Right ventricle myocardium inferior (tissue), 1 donor: ENCODE data around the gene EEFSEC. TPM values are rescaled to one million over a fixed set of nuclear protein-coding genes. Genes with fewer than 3 reads are reported as not detected.

ENCODE experiments used
- ATAC-seq: fragments of 200-7000 bp; cut with Tn5 transposase; one replicate; pipeline ENCODE4 v1.9.1; 2020; ENCODE audit warnings: mild to moderate bottlenecking, moderate library complexity
- DNase-seq: peaks from one replicate; pipeline ENCODE4 v3.0.0; 2021; ENCODE audit errors: missing footprints
- intact Hi-C: fragments of 100-400 bp; cut with DNase I; formaldehyde crosslinking; loops from one replicate; pipeline ENCODE4 v1.11.0; 2022
- long read RNA-seq: library from polyadenylated mRNA; unstranded; transcript quantifications from one replicate; pipeline ENCODE4 v2.0.0, GENCODE V29; 2021
- total RNA-seq: library from RNA; stranded (reverse); fragmentation: NEBNext Ultra II Directional; extraction: Animal tissue kit (Norgen Biotek cat#: 25700); gene quantifications from one replicate; pipeline ENCODE4 v1.2.1, GENCODE V29; 2021
- donor health status: DM: no; HTN: yes; CAD: no; lungs with severe emphysema.

The EEFSEC gene, protein sequence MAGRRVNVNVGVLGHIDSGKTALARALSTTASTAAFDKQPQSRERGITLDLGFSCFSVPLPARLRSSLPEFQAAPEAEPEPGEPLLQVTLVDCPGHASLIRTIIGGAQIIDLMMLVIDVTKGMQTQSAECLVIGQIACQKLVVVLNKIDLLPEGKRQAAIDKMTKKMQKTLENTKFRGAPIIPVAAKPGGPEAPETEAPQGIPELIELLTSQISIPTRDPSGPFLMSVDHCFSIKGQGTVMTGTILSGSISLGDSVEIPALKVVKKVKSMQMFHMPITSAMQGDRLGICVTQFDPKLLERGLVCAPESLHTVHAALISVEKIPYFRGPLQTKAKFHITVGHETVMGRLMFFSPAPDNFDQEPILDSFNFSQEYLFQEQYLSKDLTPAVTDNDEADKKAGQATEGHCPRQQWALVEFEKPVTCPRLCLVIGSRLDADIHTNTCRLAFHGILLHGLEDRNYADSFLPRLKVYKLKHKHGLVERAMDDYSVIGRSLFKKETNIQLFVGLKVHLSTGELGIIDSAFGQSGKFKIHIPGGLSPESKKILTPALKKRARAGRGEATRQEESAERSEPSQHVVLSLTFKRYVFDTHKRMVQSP
- total RNA-seq, result 19.4 TPM
- long read RNA-seq, transcript EEFSEC-201 (7 exons, 2,232 nt), result major isoform, 38 of 44 reads
- long read RNA-seq, partial matches to known transcripts, result 1 of 44 reads
- long read RNA-seq, other reads (novel, unspliced or antisense), result 5 of 44 reads

DNA sequence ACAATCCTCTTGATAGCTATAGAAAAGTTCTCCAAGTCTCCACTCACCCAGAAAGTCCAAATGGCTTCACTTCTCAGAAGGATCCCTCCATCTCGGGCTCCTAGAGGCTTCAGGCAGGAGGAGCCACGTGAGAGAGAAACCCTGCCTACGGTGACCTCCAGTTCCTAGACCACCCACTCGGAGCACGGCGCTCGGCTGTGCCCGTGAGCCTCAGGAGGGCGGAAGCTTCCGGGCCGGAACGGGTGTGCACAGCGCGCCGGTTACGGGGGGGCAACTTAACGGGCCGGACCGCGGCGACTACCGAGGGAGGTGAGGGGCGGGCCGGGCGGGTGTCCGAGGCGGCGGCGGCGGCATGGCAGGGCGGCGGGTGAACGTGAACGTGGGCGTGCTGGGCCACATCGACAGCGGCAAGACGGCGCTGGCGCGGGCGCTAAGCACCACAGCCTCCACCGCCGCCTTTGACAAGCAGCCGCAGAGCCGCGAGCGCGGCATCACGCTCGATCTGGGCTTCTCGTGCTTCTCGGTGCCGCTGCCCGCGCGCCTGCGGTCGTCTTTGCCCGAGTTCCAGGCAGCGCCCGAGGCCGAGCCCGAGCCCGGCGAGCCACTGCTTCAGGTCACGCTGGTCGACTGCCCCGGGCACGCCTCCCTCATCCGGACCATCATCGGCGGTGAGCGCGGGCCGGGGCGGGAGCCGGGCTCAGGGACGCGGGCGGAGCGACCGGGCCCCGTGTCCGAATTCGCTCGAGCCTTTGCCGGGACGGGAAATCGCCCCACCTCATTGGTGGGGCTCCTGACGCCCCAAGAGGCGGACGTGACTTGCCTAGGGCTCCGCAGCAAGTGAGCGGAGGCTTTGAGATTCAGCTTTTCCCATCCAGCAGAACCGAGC, at the start of gene EEFSEC:
Gene EEFSEC (plus strand): TSS at position 326 of the 886 bp plus-strand sequence. CDS start 27 bp downstream, at position 353.
- DNase-seq, result peak; percentile 89
- ATAC-seq, result peak; percentile 94
- intact Hi-C loops, result no loop called here

DNA sequence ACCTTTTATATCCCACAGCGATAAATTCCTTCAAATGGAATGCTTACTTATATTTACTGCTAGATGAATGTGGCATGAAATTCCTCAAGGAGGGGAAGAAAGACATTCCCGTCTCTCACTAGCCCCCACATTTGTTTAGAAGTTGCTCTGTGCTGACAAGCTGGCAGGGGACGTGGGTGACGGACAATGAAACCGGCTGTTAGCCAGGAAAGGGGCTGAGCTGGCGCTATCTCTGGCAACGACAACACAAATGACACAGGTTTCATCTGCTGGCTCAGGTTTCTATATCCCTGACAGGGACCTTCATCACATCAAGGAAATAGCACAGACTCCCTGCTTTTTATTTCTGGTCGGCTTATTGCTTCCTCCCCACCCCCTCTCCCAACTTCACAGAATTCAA, 45.4 kb upstream of the EEFSEC start:
- intact Hi-C loops, result no loop called here
- DNase-seq, result no peak
- ATAC-seq, result peak; percentile 63

DNA sequence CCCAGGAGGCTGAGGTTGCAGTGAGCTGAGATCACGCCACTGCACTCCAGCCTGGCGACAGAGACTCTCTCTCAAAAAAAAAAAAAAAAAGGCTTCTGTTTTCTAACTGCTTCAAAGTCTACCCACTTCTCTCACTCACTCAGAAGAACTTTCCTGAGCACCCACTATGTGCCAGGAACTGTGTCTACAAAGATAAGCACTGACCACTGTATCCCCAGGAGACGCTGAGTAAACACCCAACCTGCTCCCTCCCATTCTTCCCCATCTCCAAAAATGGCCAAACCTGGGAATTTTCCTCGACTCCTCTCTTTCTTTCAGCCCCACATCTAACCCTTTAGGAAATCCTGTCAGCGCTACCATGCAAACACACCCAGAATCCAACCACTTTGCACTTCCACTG, 42.1 kb upstream of the EEFSEC start:
- intact Hi-C loops, result no loop called here
- ATAC-seq (no peak), DNase-seq (no peak)

DNA sequence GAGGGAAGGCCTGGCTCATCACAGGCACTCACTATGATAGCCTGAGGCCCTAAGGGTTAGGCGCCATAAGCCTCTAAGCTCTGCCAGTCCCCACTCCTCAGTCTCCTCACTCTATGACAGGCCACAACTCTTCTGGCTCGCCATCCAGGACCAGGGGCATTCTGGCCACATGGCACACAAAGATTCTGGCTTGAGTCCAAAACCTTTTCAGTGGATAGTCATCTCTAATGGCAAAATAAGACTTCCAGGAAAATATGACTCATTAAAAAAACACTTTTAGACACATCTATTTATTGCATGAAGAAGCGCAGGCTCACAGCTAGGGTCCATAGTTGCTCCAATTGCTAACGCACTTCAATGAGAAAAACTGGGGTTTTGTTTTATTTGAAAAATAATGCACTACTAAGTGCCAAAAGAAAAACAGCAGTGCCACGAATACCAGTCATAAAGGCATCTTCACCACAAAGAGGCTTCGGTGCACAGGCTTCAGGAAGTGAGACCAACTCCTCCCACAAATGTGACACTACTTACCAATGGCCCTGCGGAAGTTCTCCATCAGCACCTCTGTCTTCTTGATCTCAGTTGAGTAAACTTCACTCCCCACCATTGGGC, 40.8 kb upstream of the EEFSEC start:
- intact Hi-C loops, result no loop called here
- no peak for DNase-seq
- no peak for ATAC-seq

DNA sequence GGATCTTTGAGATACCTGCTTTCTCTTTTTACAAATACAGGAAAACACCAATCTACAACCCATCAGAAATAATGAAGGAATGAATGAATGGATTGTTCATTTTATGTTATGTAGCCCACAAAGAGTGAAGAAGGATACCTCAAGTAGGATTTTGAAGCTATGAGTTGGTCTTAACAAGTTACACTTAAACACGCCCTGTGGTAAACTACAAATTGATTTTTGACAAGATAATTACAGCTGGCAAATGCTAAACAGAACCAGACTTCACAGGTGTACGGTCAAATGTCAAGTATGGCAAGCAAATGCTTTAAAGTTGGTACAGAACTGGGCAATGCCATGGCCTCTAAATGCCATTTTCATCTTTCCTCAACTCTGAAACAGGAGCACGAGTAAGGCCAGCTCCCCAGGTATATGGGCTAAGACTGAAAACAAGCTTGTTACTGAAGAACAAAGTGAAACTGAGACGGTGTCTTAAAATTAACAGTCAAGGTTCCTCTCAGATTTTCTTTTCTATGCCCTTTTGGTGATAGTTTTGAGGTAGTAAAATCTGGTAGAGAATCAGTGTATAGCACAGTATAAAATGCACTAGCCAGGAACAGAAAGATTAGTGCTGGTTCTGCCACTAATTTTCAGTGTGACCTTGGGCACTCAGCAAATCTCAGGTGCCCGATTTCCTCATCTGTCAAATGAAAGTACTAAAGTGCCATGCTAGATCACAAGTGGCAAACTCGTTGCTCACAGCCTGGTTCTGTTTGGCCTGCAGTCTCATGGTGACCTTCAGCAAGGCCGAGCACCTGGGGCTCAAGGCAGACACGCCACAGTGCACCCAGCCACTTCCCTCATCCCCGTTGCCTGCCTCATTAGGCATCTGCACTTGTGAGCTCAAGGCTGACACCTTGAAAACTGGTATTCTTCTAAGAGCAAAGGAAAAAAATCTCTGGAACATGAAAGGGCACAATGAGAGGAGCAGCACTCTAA, 39.2 kb upstream of the EEFSEC start:
- intact Hi-C loops, result no loop called here
- DNase-seq (no peak), ATAC-seq (peak; percentile 60)

DNA sequence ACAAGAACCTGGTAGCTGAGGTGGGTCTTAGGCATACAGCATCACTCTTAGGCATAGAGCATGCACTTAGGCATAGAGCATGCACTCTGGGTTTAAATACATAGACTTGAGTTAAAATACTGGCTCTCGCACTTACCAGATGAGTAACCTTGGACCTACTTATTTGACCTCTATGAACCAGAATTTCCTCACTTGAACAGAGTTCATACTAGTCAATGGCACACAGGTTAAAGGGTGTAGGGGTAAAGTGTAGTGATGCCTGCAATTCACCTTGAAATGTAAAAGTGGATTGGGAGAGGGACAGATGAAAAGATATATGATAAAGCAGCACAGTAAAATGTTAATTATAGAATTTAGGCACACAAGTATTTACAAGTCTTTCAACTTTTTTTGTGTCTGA, 31.3 kb upstream of the EEFSEC start:
- DNase-seq (no peak), ATAC-seq (no peak)
- intact Hi-C loops, result no loop called here

DNA sequence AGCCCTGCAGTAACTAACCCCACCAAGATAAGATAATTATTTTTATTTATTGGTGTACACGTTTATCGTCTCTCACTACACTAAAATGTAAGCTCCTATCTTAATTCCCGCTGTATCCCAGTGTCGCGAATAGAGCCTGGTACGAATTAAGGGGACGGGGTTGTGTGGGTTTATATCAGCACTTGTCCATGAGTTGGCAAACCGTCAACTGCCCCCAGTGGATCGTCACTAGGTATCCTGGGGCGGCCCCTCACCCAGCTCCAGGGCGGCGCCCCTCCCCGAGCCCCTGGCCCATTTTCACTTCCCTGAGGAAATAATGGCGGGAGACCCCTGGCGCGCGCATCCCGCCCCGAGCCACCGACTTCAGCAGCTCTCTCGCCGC, 30.1 kb upstream of the EEFSEC start:
- ATAC-seq (no peak), DNase-seq (peak; percentile 76)
- intact Hi-C loops, result no loop called here

DNA sequence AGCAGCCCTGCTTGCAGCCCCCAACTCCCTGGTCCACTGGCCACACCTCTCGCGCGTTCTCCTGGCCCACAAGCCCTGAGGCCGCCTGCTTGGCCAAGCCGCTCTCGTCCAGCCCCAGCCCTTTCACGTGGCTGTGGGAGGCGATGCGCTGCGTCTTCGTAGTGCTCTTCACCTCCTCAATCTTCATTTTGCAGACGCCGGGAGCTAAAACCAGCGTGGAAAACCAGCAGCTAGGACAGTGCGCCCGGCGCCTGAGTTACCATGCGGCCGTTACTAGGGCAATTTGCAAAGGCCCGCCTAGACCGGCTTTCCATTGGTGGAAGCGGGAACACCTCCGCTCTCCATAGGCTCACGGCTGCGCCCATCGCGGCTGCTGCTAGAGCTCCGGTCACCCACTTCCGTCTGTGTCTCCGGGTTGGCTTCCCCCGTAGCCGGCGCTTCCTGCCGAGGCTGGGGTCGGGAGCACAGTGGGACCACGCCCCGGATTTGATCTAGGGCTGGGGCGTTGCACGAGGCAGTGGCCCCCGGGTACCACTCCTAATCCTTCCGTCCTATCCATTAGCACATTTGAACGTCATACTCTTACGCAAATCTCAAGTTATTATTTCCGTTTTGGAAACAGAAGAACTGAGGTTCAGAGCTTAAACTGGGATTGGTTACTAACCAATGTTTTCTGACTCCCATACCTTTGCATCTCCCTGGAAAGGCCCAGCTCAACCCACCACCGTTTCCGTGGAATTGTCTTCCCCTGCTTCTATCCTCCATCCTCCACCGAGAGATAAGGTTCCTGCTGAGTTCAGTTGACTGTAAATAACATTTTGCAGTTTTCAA, 29.5 kb upstream of the EEFSEC start, which contains the start of gene RUVBL1:
Gene RUVBL1 (minus strand): TSS at position 275 of the 831 bp plus-strand sequence. CDS start 88 bp downstream, at position 187.
- intact Hi-C loops, result no loop called here
- DNase-seq (peak; percentile 99), ATAC-seq (peak; percentile 100)

DNA sequence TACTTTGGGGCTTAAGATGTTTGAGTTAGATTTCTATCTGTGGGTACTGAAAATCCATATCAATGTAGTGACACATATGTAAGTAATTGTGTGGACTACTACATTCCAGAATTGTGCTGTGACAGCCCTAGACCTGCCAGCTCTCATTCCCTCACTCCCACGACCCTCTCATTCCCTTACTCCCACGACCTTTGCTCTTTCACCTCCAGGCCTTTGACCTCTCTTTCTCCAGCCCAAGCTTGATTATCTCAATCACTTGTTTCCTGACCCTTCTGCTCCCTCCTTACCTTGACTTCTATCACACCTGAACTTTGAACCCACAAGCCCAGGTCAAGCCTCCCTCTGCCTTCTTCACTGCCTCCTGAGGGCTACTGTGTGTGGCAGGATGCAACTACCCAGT, 26.0 kb upstream of the EEFSEC start:
- ATAC-seq (no peak), DNase-seq (no peak)
- intact Hi-C loops, result no loop called here

DNA sequence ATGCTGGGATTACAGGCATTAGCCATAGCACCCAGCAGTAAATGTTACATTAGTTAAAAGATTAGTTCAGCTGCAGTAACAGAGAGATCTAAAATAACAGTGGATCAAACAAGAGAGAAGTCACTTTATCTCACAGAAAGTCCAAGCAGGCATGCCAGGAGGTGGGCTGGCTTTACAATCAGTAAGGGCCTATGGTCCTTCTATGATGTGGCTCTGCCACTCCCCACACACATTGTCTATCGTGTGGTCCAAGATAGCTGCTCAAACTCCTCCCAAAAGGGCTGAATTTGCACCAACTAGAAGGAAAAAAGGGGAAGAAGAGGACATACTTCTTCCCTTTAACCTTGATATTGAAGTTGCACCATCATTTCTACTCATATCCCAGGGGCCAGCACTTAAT, 25.0 kb upstream of the EEFSEC start:
- ATAC-seq (no peak), DNase-seq (no peak)
- intact Hi-C loops, result no loop called here

DNA sequence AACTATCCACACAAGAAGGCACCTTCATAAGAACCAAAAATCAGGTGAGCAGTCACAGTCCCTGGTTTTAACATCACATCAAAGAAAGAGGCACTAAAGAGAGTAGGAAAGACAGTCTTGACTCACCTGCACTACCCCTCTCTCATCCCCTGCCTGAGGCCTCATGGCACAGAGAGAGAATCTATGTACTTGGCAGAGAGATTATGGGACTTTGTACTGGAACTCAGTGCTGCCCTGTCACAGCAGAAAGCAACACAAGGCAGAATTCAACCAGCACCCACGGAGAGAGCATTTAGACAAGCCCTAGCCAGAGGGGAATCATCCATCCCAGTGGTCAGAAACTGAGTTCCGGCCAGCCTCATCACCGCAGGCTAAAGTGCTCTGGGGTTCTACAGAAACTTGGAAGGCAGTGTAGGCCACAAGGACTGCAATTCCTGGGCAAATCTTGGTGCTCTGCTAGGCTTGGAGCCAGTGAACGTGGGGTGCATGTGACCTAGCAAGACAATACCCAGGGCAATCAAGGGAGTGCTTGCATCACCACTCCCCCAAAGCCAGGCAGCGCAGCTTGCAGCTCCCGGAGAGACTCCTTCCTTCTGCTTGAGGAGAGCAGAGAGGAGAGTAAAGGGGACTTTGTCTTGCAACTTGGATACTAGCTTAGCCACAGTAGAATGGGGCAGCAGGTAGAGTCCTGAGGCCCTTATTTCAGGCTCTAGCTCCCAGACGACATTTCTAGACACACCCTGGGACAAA, 21.2 kb upstream of the EEFSEC start:
- ATAC-seq (no peak), DNase-seq (no peak)
- intact Hi-C loops, result no loop called here

DNA sequence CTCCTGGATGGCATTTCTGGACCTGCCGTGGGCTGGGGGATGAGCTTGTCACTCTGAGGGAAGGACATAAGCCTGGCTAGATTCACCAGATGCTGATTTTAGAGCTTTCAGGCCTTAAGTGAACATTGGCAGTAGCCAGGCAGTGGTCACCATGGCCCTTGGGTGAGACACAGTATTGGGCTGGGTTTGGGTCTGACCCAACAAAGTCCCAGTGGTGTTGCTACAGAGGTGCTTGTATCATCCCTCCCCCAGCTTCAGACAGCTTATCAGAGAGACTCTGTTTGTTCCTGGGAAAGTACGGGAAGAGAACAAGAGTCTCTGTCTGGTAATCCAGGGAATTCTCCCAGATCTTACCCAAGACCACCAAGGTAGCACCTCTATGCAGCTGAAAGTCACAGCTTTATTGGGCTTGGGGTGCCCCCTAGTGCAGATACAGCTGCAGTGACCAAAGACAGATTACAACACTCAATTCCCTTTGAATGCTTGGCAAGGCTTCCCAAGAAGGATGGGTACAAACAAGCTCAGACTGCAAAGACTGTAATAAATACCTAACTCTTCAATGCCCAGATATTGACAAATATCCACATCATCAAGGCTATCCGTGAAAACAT, 19.9 kb upstream of the EEFSEC start:
- intact Hi-C loops, result loop anchor here (1.0 kb wide), 1 partner anchor 38 kb away; no protein-coding TSS in a partner anchor
- DNase-seq (no peak), ATAC-seq (peak; percentile 52)

DNA sequence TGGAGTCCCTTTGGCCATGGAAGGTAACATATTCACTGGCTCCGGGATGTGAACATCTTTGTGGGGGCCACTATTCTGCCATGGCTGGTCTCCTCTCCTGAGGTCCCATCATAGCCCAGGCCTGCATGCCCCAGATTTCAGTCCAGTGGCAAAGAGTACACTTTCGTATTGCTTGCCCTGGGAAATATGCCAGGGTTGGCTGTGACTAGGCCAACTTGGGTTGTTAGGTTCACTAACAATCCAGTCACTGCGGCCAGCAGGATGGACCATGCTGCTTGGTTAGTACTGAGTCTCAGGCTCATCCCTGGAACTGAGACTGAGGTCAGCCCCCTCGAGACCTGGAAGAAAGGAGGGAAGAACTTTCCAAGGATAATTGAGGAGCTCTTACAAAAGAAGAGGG, 9.8 kb upstream of the EEFSEC start:
- intact Hi-C loops, result no loop called here
- no peak for ATAC-seq
- DNase-seq, result no peak

DNA sequence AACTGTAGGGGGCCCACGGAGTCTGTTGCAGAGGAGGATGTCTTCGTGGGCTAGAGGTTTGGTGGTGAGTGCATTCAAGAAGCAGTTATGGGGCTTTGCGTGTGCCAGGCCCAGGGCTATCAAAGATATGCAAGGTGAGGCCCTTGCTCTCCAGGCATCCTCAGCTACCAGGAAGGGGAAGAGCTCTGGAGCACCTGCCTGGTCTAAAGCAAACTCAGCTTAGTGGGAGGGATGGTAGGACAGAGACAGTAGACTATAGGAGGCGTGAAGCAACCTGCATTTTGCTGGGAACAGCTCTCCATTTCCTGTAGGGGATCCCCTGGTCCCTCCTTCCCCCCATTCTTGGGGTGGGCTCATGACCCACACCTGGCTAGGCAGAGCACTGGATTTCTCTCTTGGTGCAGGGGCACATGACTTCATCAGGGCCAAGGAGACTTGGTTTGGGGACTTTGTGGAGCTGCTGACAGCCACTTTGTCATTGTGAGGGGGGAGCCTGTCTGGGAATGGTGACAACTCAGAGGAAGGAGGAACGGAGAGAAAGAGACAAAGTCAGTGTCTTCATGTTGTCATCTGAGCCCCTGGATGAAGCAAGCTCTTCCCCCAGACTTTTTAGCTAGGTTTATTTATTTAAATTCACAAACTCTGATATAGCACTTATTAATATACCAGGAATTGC, 8.6 kb upstream of the EEFSEC start:
- DNase-seq (no peak), ATAC-seq (no peak)
- intact Hi-C loops, result no loop called here

DNA sequence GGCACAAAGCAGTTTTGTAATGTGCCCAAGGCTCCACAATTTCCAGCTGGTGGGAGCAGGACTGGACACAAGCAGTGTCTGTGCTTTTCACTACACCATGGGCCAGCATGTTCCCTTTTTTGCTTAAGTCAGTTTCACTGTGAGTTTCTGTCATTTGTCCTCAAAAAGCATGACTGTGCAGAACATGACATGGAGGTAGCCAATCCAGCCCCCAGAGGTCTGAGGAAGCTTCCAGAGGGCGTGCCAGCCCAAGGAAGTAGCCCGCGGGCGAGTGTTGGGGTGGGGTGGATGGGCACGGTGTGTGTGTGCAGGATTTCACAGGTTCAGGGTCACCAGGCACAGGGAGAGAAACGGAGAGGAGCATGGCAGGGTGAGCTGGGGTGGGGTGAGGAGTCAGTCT, 8.0 kb upstream of the EEFSEC start:
- intact Hi-C loops, result no loop called here
- ATAC-seq (peak; percentile 56), DNase-seq (no peak)
